Fibroblast of mammary gland (primary cell): Measurements from ENCODE around the gene ZIC4.

Source experiments
- DNase-seq: peaks from one replicate; pipeline ENCODE4 v3.0.0-alpha.2; 2010; ENCODE audit warnings: low read depth
- H3K4me3 ChIP-seq: 2 replicates; pipeline ENCODE4 v1.5.1; 2011; ENCODE audit warnings: low read depth, mild to moderate bottlenecking, low read length, moderate library complexity; ENCODE audit not compliant: control insufficient read depth
- CTCF ChIP-seq: conservative IDR thresholded peaks from 2 replicates; pipeline ENCODE4 v1.5.1; 2011; ENCODE audit warnings: low read depth, low read length, inconsistent platforms; ENCODE audit not compliant: control insufficient read depth, insufficient read depth

ZIC4 gene

GRCh38 chr3:147367676-147368075 is 38.7 kb downstream of the ZIC4 start:
- no peak overlapping the region for H3K4me3 ChIP-seq
- DNase-seq = no peak
- no peak for TF ChIP-seq CTCF

DNA sequence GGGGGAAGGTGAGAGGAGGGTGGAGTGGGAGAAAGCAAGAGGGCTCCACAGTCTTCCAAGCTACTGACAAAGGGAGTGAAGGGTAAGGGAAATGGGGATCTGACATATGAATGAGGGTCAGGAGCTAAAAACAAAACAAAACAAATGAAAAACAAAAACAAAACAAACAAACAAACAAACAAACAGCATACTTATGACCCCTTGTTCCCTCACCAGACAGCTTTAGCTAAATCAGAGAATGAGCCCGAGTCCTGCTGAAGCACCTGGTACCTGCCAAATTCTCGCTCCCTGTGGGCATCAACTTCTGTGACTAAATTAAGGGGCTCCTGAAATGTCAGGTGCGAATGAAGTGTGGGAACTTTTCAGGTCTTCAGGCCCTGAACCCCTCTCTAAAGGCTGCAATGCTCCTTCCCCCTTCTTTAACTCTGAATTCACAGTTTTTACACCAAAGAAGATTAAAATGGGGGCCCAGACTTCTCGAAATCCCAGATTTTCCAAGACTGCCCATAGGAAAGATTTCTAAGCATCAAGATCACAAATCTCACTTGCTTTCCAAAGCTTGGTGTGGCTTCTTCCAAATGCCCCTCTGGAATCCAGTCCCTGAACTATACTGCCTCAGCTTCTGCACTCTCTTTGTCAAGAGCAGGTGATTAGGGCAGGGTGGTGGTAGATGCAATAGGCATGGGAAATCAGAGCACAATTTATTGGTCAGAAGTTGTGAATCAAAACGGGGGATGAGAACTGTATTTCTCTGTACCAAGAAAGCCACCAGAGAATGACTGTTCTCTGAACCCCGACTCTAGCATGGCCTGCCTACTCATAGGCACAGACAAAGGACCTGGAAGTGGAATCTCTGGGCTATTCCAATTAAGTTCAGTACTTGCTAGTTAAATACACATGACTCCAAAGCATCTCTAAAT is 40.9 kb downstream of the ZIC4 start:
- DNase-seq = no peak
- TF ChIP-seq CTCF = no peak
- no peak overlapping the region for H3K4me3 ChIP-seq

GRCh38 chr3:147364771-147365170 is 41.6 kb downstream of the ZIC4 start:
- no peak for TF ChIP-seq CTCF
- no peak overlapping the region for H3K4me3 ChIP-seq
- no peak for DNase-seq

GRCh38 chr3:147361454-147362420 is 44.6 kb downstream of the ZIC4 start:
- peak; percentile 67 for TF ChIP-seq CTCF
- DNase-seq = peak; percentile 22
- no peak overlapping the region for H3K4me3 ChIP-seq

- TF ChIP-seq CTCF = no peak
- no peak overlapping the region for H3K4me3 ChIP-seq
- no peak for DNase-seq
These were observed 45.5 kb downstream of the ZIC4 start for GRCh38 chr3:147360646-147361453.

GRCh38 chr3:147360051-147360439 is 46.3 kb downstream of the ZIC4 start:
- TF ChIP-seq CTCF = no peak
- DNase-seq = no peak
- H3K4me3 ChIP-seq = no peak overlapping the region
